PC-9 (cell line): Measurements from ENCODE around the gene PAX7. TPM values are rescaled to one million over a fixed set of nuclear protein-coding genes. Genes with fewer than 3 reads are reported as not detected.

ENCODE experiments used
- BruUV-seq: library from RNA; stranded (reverse); fragments of 400-500 nt; replicated peaks from 2 replicates; lab custom pipeline; 2021; lab: Mats Ljungman, UMichigan
- CTCF ChIA-PET: fragments of 300-600 bp; sonication (Branson Sonifier 250); formaldehyde crosslinking; loops from one replicate; lab custom pipeline; 2022; ENCODE audit warnings: antibody characterized with exemption; lab: Charles Lee
- POLR2A ChIA-PET: fragments of 300-600 bp; sonication (Branson Sonifier 250); formaldehyde crosslinking; loops from one replicate; lab custom pipeline; 2022; ENCODE audit warnings: antibody characterized with exemption; ENCODE audit not compliant: unreplicated experiment; lab: Charles Lee
- DNase-seq, 2 experiments: peaks; one replicate each; pipeline versions ENCODE4 v3.0.0 to v3.0.0-alpha.2; 2015 to 2022; ENCODE audit warnings: mixed read lengths in 1 of 2
- H2AFZ ChIP-seq: fragments of 200-600 bp; sonication (generic); 2 replicates; pipeline ENCODE4 v1.8.1; 2017; ENCODE audit warnings: antibody characterized with exemption
- H3F3A ChIP-seq: fragments of 200-600 bp; sonication (generic); 2 replicates; pipeline ENCODE4 v1.8.1; 2017; ENCODE audit warnings: antibody characterized with exemption, mild to moderate bottlenecking, low read depth; ENCODE audit not compliant: insufficient read depth
- H3K27ac ChIP-seq: fragments of 200-600 bp; sonication (generic); 2 replicates; pipeline ENCODE4 v1.6.1; 2016; ENCODE audit warnings: mixed run types
- H3K27me3 ChIP-seq: fragments of 200-600 bp; sonication (generic); 2 replicates; pipeline ENCODE4 v1.6.1; 2016; ENCODE audit warnings: low read depth, mixed run types; ENCODE audit not compliant: insufficient read depth
- H3K36me3 ChIP-seq: fragments of 200-600 bp; sonication (generic); 2 replicates; pipeline ENCODE4 v1.6.1; 2016; ENCODE audit warnings: low read depth, mixed run types
- H3K4me1 ChIP-seq: fragments of 200-600 bp; sonication (generic); replicated peaks from 2 replicates; pipeline ENCODE4 v1.6.1; 2016; ENCODE audit warnings: mixed run types; ENCODE audit not compliant: insufficient read depth
- H3K4me2 ChIP-seq: fragments of 200-600 bp; sonication (generic); 2 replicates; pipeline ENCODE4 v1.6.1; 2017; ENCODE audit warnings: mixed run types
- H3K4me3 ChIP-seq: fragments of 200-600 bp; sonication (generic); 2 replicates; pipeline ENCODE4 v1.6.1; 2016; ENCODE audit warnings: mixed run types
- H3K79me2 ChIP-seq: fragments of 200-600 bp; sonication (generic); 2 replicates; pipeline ENCODE4 v1.6.1; 2017; ENCODE audit warnings: low read depth, mixed run types
- H3K9me2 ChIP-seq: fragments of 200-600 bp; sonication (generic); 2 replicates; pipeline ENCODE4 v1.8.1; 2017; ENCODE audit warnings: mild to moderate bottlenecking; ENCODE audit not compliant: insufficient read depth
- H3K9me3 ChIP-seq: fragments of 200-600 bp; sonication (generic); 2 replicates; pipeline ENCODE4 v1.8.1; 2016; ENCODE audit warnings: low read depth; ENCODE audit not compliant: insufficient read depth
- H4K20me1 ChIP-seq: fragments of 200-600 bp; sonication (generic); 2 replicates; pipeline ENCODE4 v1.8.1; 2017; ENCODE audit not compliant: insufficient read depth
- CTCF ChIP-seq: fragments of 200-600 bp; sonication (generic); conservative IDR thresholded peaks from 2 replicates; pipeline ENCODE4 v1.6.1; 2017; ENCODE audit warnings: mixed run types, antibody characterized with exemption, mild to moderate bottlenecking, moderate library complexity
- EZH2 ChIP-seq: fragments of 200-600 bp; sonication (generic); IDR thresholded peaks from 2 replicates; pipeline ENCODE4 v1.8.0; 2017; ENCODE audit warnings: antibody characterized with exemption, low read depth
- intact Hi-C: fragments of 100-400 bp; cut with micrococcal nuclease; formaldehyde crosslinking; loops from one replicate; pipeline ENCODE4 v1.10.0; 2022; ENCODE audit not compliant: unreplicated experiment
- total RNA-seq: library from RNA; stranded (reverse); gene quantifications from 2 replicates; pipeline ENCODE4 v1.2.3, GENCODE V29; 2021

The PAX7 gene
- total RNA-seq, 1 experiment from 2014 or later, result not detected

DNA sequence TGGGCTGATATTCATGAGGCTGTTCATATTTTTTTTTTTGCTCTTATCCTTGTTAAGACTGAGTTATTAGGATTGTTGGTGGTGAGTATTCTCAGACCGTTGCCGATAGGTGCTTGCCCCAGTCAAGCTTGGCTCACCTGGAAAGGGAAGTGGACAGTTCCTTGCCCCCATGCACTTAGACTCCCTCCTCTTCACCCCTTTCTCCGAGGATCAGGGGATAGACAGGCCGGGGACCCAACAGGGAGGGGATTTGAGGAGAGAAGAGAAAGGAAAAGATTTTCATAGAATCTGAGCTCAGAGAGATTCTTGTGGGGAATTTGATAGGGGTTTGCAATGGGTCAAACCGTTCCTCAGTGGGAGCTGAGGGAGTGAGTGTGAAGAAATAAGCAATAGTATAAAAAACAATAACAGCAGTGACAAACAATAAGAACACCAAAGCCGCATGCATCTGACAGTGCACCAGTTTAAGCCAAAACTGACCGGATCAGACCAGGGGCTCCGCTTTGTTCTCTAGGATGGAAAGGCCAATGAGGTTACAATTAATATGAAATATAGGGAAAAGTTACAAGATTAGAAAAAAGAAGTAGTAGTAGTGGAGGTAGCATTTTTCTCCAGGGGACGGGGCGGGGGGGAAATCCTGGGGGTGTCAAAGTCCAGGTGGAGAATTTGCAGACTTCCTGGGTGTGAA is 8.9 kb downstream of the PAX7 start:
- Histone ChIP-seq H3K9me3 (no peaks in the 10 kb centered on the region), H3K4me1 (no peaks in the 10 kb centered on the region), H3K4me2 (no peak overlapping the region), H3K4me3 (no peak overlapping the region), H4K20me1 (no peaks in the 10 kb centered on the region), H3K27ac (no peak overlapping the region), H2AFZ (no peak overlapping the region), H3F3A (no peaks in the 10 kb centered on the region), H3K79me2 (no peaks in the 10 kb centered on the region), H3K27me3 (peaks cover 46% of the 10 kb centered on the region), H3K9me2 (no peaks in the 10 kb centered on the region), H3K36me3 (no peaks in the 10 kb centered on the region)
- DNase-seq, result no peak
- TF ChIP-seq CTCF (no peak), EZH2 (no peak)
- intact Hi-C loops, result no loop called here
- ChIA-PET POLR2A (no interaction called here), CTCF (no interaction called here)
- BruUV-seq, result no TSS peak

DNA sequence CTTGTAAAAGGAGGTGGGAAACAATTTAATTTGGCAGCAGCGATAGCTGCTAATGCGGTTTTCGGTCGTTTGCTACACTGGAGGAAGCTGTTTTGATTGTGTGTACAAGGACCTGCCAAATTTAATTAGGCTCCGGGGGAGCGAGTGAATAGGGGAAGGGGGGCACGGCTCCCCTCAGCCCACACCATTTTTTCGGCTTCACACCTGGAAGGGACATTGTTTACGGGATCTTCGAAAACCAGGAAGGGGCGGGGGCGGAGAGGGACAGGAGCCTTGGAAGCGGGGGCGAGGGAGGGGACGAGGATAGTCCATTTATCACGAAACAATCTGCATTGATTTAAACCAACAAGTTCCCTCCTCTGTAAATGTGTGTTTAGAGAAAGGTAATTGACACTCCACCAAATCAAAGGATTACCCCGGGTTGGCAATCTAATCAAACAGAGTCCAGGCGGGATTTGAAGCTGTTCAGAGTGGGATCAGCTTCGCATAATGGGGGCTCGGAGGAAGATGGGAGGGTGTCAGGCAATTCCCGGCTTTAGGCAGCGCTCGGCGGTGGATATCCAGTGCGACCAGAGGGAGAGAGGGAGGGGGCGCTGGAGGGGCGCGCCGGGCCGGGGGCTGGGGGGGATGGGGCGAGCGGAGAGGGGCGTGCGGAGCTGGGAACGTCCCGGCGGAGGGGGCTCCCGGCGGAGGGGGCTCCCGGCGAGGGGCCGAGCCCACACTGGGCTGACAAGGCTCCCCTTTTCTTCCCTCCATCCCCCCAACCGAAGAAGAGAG is 9.8 kb downstream of the PAX7 start:
- no peaks in the 10 kb centered on the region for H3F3A ChIP-seq
- TF ChIP-seq EZH2, result no peak
- no peak for TF ChIP-seq CTCF
- intact Hi-C loops, result no loop called here
- H2AFZ ChIP-seq, result no peak overlapping the region
- no peak for DNase-seq
- no peaks in the 10 kb centered on the region for H3K4me1 ChIP-seq
- POLR2A ChIA-PET, result no interaction called here
- no peaks in the 10 kb centered on the region for H3K9me2 ChIP-seq
- H4K20me1 ChIP-seq, result no peaks in the 10 kb centered on the region
- no TSS peak for BruUV-seq
- H3K4me2 ChIP-seq, result no peak overlapping the region
- no peaks in the 10 kb centered on the region for H3K9me3 ChIP-seq
- CTCF ChIA-PET, result no interaction called here
- no peak overlapping the region for H3K4me3 ChIP-seq
- no peaks in the 10 kb centered on the region for H3K36me3 ChIP-seq
- H3K79me2 ChIP-seq, result no peaks in the 10 kb centered on the region
- H3K27ac ChIP-seq, result no peak overlapping the region
- H3K27me3 ChIP-seq, result peaks cover 46% of the 10 kb centered on the region

- Histone ChIP-seq H3K4me3 (no peak overlapping the region), H3K9me2 (no peaks in the 10 kb centered on the region), H2AFZ (no peak overlapping the region), H3K27ac (no peak overlapping the region), H3F3A (no peaks in the 10 kb centered on the region), H3K9me3 (no peaks in the 10 kb centered on the region), H3K36me3 (no peaks in the 10 kb centered on the region), H4K20me1 (no peaks in the 10 kb centered on the region), H3K27me3 (peaks cover 49% of the 10 kb centered on the region), H3K4me2 (no peak overlapping the region), H3K79me2 (no peaks in the 10 kb centered on the region), H3K4me1 (no peaks in the 10 kb centered on the region)
- TF ChIP-seq EZH2 (no peak), CTCF (no peak)
- intact Hi-C loops, result no loop called here
- DNase-seq, result no peak
- ChIA-PET CTCF (interaction anchor here (0.6 kb wide), 1 partner anchor 28 kb away, joined by 13 read pairs; no protein-coding TSS in a partner anchor), POLR2A (no interaction called here)
- no TSS peak for BruUV-seq
These were observed 10.6 kb downstream of the PAX7 start for GRCh38 chr1:18641005-18641941.
